HG03571 (cell line): ENCODE measurements around the gene ZNF202.

ENCODE experiments used
- ATAC-seq: cut with Tn5 transposase; IDR thresholded peaks from one replicate; pipeline ENCODE4 v1.9.1; 2021; ENCODE audit not compliant: unreplicated experiment

ZNF202 gene

GRCh38 chr11:123684601-123685000 is 56.9 kb downstream of the ZNF202 start:
- ATAC-seq: no peak

- no peak for ATAC-seq
Observed at GRCh38 chr11:123683428-123684170, 57.9 kb downstream of the ZNF202 start.

- ATAC-seq: no peak
Observed at GRCh38 chr11:123682696-123683410, 58.6 kb downstream of the ZNF202 start.

GRCh38 chr11:123681030-123681429 is 60.4 kb downstream of the ZNF202 start:
- ATAC-seq: no peak

- no peak for ATAC-seq
Observed at GRCh38 chr11:123678246-123678645, 63.2 kb downstream of the ZNF202 start.

GRCh38 chr11:123677510-123677909 is 64.0 kb downstream of the ZNF202 start:
- no peak for ATAC-seq

- no peak for ATAC-seq
Observed at GRCh38 chr11:123674297-123674696, 67.2 kb downstream of the ZNF202 start.
